NCI-H1105 treated with DMSO at 0.1 percent for 48 hours (cell line): ENCODE results near the gene ZNF444.

ENCODE experiments used
- DNase-seq: peaks from one replicate; lab custom pipeline; 2025; lab: John Stamatoyannopoulos, UW

The ZNF444 gene

GRCh38 chr19:56123266-56123891 is 17.7 kb upstream of the ZNF444 start:
- DNase-seq, result no peak

DNA sequence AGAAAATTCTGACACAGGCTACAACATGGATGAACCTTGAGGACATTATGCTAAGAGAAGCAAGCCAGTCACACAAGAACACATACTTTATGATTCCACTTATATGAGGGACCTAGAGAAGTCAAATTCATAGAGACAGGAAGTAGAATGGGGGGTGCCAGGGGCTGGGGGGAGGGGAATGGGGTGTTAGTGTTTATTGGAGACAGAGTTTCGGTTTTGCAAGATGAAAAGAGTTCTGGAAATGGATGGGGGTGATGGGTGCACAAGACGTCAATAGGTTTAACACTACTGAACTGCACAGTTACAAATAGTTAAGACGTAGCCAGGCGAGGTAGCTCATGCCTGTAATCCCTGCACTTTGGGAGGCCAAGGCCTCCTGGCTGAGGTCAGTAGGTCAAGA is 16.5 kb upstream of the ZNF444 start:
- no peak for DNase-seq

- DNase-seq, result no peak
These were observed 15.1 kb upstream of the ZNF444 start for GRCh38 chr19:56125806-56126590.

DNA sequence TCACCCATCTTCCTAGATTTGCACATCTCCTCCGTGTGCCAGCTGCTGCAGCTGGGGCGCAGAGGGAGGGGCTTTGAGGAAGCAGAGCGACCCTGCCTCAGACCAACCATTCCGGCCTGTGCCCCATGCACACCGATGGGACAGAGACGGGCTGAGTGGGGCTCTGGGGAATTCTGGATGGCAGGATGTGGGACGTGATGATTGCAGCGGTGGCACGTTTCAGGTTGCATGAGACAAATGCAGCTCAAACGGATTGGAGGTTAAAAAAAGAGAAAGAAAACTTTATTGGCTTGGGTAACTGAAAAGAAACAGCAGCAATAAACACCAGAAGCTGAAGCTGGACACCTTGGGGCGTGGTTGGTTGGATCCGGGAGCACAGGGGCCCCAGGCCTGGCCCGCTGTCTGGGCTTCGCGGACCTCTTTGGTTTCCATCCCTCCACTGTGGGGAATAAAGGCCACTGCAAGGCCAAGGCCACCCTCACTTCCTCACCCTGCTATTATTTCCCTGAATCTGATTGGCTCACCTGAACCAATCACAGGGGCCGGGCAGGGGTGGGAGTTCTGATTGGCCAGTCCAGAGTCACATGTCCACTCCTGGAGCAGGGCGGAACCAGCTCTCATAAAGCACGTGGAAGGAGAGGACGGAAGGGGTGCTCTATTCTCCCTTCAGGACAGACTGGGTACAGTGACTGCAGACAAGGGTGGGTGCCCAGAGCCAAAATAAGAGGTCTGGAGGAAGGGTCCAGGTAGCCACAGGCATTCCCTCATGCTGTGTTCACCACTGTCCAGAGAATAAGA is 13.9 kb upstream of the ZNF444 start:
- no peak for DNase-seq

DNA sequence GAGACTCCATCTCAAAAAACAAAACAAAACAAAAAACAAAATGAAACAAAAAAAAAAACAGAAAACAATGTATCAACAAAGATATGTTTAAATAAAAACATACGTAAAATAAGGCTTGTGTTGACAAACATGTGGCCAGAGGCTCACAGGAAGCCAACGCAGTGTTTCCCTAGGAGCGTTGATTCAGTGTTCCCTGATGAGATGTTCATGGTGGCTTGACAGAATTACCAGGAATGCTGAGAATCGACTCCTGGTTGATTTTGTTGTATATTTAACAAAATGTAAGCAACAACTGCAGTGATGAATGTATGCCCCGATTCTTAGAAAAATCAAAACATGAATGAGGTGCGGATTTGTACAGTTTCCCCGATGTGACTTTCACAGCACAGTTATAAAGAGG is 11.1 kb upstream of the ZNF444 start:
- no peak for DNase-seq

GRCh38 chr19:56131651-56132050 is 9.4 kb upstream of the ZNF444 start:
- DNase-seq, result no peak

GRCh38 chr19:56132316-56132822 is 8.7 kb upstream of the ZNF444 start:
- no peak for DNase-seq

DNA sequence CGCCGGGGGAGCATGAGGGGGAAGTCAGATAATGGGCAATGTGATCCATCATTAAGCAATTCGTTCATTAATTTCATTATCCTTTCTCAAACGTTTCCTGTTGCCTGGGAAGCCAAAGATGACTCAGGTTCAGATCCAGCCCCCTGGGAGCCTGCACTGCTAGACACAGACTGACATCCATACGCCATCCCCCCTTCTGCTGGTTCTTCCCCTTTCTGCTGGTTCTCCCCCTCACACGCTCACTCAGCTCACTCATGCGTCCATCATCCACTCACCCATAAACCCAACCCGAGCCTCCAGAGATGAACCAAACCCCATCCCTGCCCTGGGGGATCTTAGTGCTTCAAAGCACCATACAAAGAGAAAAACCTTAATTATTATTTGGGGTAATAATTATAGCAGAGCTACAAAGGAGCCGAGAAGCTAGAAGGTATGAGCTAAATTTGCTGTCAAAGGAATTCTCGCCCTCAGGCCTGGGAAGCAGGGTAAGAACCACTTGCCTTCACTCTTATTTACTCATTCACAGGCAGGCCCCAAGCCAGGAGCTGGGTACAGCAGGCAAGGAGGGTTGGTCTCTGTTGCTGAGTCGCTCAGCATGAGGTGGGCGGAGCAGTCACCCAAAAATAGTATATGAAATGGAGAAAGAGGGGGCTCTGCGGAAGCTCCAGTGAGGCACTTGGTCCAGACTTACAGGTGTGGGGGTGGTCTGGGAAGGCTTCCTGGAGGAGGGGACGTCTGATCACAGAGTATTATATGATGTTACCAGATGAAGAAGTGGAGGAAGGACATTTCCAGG is 7.0 kb upstream of the ZNF444 start:
- no peak for DNase-seq

GRCh38 chr19:56134654-56134921 is 6.5 kb upstream of the ZNF444 start:
- DNase-seq, result no peak

GRCh38 chr19:56136362-56136761 is 4.7 kb upstream of the ZNF444 start:
- DNase-seq, result no peak

GRCh38 chr19:56137405-56137804 is 3.7 kb upstream of the ZNF444 start:
- DNase-seq, result no peak

DNA sequence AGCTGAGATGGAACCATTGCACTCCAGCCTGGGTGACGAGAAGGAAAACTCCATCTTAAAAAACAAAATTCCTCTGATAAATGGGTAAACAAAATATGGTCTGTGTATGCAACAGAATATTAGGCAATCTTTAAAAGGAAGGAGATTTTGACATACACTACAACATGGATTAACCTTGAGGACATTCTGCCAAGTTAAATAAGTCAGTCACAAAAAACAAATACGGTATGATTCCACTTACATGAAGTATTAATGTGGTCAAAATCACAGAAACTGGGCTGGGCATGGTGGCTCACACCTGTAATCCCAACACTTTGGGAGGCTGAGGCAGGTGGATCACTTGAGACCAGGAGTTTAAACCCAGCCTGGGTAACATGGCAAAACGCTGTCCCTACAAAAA is 3.0 kb upstream of the ZNF444 start:
- no peak for DNase-seq

GRCh38 chr19:56139847-56140582 is 1.1 kb upstream of the ZNF444 start:
- no peak for DNase-seq

GRCh38 chr19:56141417-56141993 is 418 bp downstream of the ZNF444 start:
- DNase-seq, result no peak

GRCh38 chr19:56142087-56142787 is 1.1 kb downstream of the ZNF444 start:
- no peak for DNase-seq

- no peak for DNase-seq
These were observed 1.9 kb downstream of the ZNF444 start for GRCh38 chr19:56142897-56143434.

GRCh38 chr19:56144376-56144775 is 3.3 kb downstream of the ZNF444 start:
- DNase-seq, result no peak

DNA sequence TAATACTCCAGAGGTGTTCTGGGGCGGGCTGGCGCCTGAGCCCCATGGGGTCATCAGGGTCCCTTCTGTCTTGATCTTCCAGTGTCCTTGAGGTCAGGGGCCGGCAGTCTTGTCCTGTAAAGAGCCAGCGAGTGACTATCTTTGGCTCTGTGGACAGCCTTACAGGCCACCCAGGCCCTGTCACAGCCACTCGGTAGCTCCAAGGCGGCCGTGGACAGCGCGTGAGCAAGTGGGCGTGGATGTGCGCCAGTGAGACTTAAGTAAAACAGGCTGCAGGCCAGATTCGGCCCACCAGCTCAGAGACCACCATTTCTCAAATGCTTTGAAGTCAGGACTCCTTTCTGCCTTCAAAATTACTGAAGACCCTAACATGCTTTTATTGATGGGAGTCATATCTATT is 3.7 kb downstream of the ZNF444 start:
- DNase-seq, result no peak

GRCh38 chr19:56145698-56146097 is 4.6 kb downstream of the ZNF444 start:
- DNase-seq, result no peak

- no peak for DNase-seq
These were observed 5.8 kb downstream of the ZNF444 start for GRCh38 chr19:56146904-56147303.
